Kidney glomerular epithelial cell (primary cell): ENCODE measurements around the gene TMEM175.
A peak's percentile ranks its signal among the peaks of the same experiment; 100 is the strongest.
"Not testable (repeated sequence)": the region's sequence is repeated elsewhere in the genome, so short reads cannot be mapped to it uniquely, and the experiment has no call there.

Experiments used
- DNase-seq: peaks from one replicate; lab custom pipeline; 2025; lab: John Stamatoyannopoulos, UW

Gene TMEM175

DNA sequence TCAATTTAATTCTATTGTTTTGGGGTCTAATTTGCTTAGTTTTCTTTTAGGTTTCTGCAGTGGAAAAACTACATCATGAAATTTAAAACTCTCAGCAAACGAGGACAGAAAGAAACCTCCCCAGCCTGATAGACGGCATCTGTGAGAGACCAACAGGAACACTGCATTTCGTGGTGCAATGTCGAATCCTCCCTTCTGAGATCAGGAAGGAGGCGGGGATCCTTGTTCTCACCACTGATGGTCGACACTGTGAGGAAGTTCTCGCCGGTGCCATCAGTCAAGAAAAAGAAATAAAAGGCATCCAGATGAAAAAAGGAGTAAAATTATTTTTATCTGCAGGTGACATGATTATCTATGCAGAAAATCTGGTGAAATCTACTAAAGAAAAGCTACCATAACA is 16.7 kb upstream of the TMEM175 start:
- no peak for DNase-seq

DNA sequence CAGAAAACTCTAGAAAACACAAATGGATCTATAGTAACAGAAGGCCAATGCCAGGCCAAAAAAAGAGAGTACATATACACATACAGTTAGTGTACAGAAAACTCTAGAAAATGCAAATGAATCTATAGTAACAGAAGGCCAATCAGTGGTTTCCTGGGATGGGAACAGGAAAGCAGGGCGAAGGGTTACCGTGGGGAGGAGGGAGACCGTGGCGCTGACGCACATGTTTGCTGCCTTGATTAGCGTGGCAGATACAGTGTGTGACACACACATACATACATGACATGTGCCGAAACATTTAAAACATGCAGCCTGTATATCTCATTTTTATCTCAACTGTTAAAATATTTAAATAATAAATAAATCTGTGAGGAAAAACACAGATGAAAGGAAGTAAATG is 14.8 kb upstream of the TMEM175 start:
- no peak for DNase-seq

DNA sequence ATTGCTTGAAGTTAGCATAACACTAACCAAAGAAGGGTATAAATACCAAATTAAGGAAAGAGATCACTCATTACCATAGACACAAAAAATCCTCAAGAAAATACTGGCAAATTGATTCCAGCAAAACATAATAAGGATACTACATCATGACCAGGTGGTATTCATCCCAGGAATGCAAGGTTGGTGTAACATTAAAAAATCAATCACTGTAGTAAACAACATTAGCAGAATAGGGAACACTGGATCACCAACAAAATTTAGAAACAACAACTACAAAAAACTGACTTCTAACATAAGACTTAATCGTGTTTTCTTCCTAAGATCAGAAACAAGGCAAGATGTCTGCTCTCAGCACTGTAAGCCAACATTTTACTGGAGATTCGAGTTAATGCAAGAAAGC is 14.3 kb upstream of the TMEM175 start:
- no peak for DNase-seq

DNA sequence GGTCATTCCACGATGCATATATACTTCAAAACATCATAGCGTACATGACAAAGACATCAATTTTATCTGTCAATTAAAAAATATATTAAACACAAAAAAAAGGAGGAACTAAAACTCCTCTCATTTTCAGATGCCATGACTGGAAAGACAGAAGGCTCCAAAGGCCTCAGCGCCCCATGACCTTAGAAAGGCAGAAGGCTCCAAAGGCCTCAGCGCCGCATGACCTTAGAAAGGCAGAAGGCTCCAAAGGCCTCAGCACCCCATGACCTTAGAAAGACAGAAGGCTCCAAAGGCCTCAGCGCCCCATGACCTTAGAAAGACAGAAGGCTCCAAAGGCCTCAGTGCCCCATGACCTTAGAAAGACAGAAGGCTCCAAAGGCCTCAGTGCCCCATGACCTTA is 13.7 kb upstream of the TMEM175 start:
- DNase-seq: not testable (repeated sequence)

DNA sequence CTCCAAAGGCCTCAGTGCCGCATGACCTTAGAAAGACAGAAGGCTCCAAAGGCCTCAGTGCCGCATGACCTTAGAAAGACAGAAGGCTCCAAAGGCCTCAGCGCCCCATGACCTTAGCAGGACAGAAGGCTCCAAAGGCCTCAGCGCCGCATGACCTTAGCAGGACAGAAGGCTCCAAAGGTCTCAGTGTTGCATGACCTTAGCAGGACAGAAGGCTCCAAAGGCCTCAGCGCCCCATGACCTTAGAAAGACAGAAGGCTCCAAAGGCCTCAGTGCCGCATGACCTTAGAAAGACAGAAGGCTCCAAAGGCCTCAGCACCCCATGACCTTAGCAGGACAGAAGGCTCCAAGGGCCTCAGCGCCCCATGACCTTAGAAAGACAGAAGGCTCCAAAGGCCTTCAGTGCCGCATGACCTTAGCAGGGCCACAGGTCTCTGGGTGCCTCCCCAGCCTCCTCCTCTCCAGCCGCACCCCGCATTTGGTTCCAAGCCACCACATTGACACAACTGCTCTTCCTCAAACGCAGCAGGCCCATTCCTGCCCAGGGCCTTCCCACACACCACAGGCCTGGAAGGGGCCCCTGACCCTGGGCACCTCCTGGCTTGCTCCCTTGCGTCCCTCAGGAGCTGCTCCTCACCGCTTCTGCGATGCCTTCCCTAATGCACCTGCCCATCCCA is 13.1 kb upstream of the TMEM175 start:
- not testable (repeated sequence) for DNase-seq

DNA sequence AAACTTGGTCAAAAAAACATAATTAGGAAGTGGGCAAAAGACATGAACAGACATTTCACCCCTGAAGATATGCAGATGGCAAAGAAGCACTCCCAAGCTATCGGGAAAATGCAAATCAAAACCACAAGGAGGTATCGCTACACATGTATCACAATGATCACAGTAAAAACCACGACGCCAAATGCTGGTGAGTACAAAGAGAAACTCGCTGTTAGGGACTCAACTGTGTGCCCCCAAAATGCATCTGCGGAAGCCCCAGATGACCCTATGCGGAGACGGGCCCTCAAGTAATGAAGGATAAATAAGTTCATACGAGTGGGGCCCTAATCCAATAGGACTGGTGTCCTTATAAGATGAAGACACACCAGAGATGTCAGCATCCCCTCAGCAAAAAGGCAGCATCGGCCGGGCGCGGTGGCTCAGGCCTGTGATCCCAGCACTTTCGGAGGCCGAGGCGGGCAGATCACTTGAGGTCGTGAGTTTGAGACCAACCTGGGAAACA is 10.4 kb upstream of the TMEM175 start:
- no peak for DNase-seq

DNA sequence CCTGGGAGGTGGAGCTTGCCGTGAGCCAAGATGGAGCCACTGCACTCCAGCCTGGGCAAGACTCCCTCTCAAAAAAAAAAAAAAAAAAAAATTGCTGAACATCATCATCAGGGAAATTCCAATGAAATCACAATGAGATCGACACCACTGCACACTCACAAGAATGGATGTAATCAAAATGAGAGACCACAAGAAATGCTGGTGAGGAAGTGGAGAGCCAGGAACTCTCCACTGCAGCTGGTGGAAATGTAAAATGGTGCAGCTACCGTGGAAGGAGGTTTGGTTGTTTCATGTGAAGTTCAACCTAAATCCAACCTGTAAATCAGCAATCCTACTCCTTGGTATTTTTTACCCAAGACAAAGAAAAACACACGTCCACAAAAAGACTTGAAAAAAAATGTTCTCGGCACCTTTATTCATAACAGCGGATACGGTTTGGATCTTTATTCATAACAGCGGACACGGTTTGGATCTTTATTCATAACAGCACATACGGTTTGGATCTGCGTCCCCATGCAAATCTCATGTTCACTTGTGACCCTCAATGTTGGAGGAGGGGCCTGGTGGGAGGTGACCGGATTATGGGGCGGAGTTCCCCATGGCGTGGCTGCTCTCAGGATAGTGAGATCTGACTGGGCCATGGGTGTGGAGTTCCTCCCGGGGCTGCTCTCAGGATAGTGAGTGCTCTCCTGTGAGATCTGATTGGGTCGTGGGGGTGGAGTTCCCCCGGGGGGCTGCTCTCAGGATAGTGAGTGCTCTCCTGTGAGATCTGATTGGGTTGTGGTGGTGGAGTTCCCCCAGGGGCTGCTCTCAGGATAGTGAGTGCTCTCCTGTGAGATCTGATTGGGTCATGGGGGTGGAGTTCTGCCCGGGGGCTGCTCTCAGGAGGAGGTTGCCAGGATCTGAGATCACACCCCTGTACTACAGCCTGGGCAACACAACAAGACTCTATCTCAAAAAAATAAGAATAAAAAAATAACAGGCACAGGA is 7.9 kb upstream of the TMEM175 start:
- DNase-seq: no peak

DNA sequence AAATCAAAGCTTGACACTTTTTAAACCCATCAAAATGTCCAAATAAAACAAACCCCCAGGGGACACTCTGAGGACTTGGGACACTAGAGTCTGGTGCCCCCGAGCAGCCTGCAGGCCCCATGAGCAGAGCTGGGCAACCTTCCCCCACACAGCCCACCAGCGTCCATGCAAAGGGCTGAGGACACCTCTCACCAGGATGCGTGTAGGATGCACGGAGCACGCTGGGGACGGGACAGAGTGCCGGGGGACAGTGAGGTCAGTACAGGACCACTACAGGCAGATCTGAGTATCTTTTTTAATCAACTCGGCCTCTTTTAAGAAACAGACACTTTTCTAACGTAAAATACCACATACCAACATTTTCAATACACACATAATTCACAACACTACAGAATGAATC is 7.1 kb upstream of the TMEM175 start:
- no peak for DNase-seq

DNA sequence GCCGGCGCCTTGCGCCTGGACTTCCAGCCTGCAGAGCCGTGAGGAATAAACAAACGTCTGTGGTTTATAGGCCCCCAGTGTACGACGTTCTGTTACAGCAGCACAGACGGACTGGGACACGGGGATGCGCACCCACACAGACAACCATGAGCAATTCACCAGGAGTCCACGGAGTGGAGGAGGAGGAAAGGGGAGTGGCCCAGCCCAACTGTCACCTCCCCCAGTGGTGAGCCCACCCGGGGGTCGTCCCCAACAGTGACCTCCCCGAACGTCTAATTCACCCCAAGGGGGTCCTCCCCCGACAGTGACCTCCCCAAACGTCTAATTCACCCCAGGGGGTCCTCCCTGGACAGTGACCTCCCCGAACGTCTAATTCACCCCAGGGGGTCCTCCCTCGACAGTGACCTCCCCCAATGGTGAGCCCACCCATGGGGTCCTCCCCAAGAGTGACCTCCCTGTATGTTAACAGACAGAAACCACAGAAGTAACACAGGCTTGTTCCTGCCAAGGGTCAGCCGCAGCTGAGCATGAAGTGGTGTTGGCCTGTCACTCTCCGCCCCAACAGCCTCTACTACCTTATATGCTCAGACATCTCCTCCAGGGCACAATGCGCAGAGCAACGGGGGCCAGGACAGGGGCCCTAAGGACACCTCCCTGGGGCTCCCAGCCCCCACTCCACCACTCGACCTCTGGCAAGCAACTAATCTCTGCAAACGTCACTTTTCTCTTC is 6.3 kb upstream of the TMEM175 start:
- DNase-seq: no peak

DNA sequence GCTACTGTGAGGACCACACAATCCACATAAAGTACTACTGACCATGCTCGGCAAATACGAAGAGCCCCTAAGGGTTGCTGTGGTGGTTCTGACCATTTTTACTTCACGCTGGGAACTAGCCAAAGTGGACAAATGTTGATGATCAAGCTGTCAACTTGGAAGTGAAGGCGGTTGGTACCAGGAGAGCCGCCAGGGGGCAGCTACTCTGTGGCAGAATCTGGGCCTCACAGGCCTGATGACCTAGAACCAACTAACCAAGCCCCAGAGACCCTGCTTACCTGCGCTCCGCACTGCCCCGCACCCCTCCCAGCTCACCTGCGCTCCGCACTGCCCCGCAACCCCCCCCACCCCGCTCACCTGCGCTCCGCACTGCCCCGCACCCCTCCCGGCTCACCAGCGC is 5.7 kb upstream of the TMEM175 start:
- no peak for DNase-seq

DNA sequence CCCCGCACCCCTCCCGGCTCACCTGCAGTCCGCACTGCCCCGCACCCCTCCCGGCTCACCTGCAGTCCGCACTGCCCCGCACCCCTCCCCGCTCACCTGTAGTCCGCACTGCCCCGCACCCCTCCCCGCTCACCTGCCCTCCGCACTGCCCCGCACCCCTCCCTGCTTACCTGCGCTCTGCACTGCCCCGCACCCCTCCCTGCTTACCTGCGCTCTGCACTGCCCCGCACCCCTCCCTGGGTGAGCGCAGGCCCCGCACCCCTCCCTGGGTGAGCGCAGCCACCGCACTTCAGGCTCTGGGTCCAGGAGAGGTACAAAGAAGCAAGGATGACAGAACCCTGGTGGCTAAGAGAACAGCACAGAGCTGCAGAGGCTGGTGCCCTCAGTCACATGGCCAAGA is 4.7 kb upstream of the TMEM175 start:
- not testable (repeated sequence) for DNase-seq

DNA sequence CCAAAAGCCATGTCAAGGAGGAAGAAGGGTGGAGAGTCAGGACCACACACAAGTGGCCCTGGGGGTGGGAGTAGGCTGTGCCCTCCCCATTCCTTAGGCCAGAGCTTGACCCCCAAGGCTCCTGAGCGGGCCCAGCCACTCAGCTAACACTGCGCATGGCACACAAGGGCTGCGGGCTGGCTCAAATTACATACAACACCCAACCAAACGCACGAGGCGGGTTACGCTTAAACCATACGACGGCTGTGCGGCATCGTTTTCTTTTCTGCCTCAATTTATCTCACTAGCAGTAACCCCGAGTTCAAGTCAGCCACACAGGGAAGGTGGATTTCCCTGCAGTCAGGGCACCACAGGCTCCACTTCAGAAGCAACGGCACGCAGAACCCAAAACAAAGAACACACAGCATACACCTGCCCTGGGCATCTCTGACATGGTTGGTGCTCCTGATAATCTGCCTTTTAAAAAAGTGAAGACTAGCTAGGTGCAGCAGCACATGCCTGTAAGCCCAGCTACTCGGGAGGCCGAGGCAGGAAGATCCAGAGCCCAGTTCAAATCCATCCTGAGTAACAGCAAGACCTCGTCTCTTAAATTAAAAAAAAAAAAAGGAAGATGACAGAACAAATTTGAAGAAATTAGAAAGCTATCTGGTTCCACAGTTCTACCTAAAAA is 3.0 kb upstream of the TMEM175 start:
- no peak for DNase-seq

DNA sequence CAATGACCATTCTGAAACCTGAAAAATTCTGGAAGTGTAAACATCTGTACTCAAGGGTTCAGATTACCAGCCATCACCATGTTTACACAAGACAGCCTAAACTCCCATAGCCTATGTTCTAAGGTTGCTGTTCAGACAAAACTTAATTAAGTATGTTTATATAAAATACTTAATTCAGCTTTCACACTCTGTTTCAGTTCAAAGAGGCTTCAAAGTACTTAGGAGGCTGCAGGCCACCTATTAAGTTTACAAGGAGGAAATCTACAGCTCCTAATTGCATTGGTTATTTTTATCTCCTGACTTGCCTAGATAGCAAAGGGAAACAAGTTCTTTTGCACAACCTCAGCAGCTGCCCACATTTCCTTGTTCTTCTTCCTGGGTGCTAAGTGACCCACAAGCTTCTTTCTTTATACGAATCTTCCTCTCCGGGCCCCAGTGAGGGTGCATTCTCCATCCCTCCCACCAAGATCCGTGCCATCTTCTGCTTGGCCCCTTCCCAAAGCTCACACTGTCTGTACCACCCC is 2.2 kb upstream of the TMEM175 start:
- no peak for DNase-seq

DNA sequence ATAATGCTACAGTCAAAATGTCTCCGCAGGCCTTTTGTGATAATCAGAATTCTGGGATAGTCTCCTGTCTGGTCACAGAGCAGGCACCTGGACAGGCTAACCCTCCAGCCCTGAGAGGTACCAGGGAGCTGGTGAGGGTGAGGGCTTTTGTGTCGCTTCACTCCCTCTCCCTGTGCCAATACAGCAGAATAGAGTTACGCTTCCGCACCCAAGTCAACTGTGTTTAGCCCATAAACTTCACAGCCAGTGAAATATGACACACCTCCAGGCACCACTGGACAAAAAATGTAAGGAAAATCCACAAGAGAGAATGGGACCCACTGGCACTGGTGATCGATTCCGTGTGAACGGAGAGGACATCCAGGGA is 1.4 kb upstream of the TMEM175 start:
- DNase-seq: peak; percentile 14

DNA sequence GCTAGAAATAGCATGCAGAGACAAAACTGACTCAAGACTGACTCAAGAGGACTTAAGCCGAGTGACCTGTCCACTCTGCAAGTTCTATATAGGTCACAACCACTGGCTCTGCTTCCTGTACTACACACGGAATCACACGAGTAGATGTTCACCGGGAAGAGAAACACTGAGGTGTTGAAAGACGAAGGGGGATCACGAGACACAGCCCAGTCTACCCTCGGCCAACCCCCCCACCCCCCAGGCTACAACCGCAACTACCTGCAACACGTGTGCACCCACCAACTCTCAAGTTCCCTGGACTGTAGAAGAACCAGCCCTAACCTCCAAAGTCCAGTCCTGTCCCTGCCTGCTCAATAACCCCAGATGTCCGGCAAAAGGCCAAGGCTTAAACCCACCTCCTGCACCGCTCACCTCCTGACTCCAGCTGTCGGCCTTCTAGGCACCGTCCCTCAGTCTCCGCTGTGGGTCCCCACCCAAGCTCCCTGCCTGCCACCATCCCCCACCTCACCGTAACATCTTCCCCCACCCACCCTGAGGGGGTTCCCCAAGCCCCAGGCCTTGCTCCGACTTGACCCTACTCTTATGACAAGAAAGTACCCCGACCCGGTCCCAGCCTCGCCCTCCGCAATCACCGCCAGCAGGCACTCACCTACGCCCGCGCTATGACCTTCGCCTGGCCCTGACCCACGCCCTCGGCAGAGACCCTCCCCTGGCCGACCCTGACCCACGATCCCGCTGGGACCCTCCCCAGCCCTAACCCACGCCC is 883 bp upstream of the TMEM175 start:
- DNase-seq: no peak

DNA sequence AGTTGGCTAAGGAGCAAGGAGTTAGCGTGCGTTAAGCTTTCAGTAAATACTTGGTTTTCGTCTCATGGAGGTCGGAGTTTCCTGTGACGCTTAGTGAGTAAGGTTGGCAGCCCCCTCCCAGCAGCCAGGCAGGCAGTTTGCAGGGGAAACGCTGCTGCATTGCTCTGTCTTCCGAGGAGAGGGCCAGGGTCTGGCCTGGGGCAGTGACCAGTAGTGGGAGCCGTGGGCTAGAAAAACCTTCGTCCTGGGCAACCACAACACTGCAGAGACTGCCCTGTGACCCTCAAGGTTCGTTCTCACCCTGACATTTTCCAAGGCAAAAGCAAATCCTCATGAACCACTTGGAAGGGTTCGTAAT is 432 bp downstream of the TMEM175 start:
- no peak for DNase-seq

DNA sequence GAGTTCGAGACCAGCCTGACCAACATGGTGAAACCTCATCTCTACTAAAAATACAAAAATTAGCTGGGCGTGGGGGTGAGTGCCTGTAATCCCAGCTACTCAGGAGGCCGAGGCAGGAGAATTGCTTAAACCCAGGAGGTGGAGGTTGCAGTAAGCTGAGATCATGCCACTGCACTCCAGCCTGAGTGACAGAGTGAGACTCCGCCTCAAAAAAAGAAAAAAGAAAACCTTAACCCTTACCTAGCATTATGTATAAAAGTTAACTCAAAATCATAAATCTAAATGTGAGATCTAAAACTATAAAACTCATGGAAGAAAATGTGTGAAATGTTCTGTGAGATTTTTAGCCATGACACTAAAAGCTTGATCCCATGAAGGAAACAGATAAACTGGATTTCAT is 7.2 kb downstream of the TMEM175 start:
- not testable (repeated sequence) for DNase-seq

DNA sequence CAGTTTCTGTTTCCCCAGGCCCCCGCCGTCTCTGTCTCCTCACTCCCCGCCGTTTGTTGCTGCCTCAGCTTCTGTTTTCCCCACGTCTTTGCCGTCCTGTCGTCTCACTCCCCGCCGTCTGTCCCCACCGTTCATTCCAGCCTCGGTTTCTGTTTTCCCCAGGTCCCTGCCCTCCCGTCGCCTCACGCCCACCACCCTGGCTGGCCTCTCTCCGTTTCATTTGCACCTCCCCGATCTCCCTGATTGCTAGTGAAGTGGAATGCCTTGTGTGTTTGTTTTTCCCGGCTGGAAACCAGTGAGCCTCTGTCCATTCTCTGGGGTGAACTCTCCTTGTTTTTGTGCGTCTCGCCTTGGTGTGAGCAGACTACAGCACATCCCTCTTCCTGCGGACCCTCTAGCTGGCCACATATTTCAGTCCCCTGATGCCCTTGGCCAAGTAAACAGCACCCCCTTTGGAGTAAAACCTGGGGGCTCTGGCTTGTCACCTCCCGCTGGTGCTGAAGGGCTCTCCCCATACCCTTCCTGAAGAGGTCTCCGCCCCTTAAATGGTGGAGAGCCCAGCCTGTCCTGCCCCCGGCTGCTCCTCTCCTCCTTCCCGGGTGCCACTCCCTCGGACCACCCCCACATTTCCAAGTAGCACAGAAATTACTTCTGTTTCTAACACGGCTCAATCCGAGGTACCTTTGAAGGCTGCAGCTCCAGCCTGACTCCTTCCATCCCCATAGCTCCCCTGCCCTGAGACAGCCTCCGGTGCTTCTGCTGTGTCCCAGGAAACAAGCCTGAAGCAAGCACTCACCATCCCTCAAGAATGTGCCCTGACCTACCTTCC is 13.2 kb downstream of the TMEM175 start:
- DNase-seq: no peak

DNA sequence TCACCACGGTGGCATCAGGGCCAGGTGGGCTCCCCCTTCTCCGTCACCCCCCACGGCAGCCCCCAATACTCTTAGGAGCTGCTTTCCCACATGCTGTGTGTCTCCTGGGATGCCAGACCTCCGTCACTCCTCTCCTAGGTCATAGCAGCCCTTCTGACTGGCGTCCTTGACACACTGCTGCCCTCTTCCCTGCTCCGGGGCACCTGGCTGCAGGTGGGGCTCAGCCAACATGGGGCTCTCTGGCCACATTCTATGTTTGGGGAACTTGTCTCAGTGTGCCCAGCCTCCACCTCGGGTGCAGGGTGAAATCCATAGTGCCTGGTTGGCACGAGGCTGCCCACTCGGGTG is 13.8 kb downstream of the TMEM175 start:
- no peak for DNase-seq
